Liver (tissue), 9 donors: Measurements from ENCODE around the gene CSTPP1. TPM values are rescaled to one million over a fixed set of nuclear protein-coding genes. Genes with fewer than 3 reads are reported as not detected.

Experiments
- DNase-seq: peaks from one replicate; pipeline ENCODE4 v3.0.0-alpha.2; 2017; ENCODE audit warnings: low spot score
- H3K27ac ChIP-seq, 2 donors: one replicate each; pipeline ENCODE4 v1.7.0; 2013; ENCODE audit warnings: inconsistent platforms in 2 of 2, low read length in 2 of 2, control low read depth in 1 of 2, low read depth in 1 of 2, mild to moderate bottlenecking in 1 of 2
- H3K27me3 ChIP-seq, 4 donors: one replicate each; pipeline versions ENCODE4 v1.6.1 to v1.7.0; 2013; ENCODE audit warnings: low read length in 3 of 4, inconsistent platforms in 1 of 4, mild to moderate bottlenecking in 1 of 4, moderate library complexity in 1 of 4; ENCODE audit not compliant: control insufficient read depth in 4 of 4, insufficient read depth in 4 of 4
- H3K36me3 ChIP-seq, 4 donors: one replicate each; pipeline versions ENCODE4 v1.6.1 to v1.7.0; 2013; ENCODE audit warnings: low read length in 3 of 4, mild to moderate bottlenecking in 3 of 4, low read depth in 1 of 4, moderate library complexity in 1 of 4; ENCODE audit not compliant: control insufficient read depth in 4 of 4, insufficient read depth in 3 of 4
- H3K4me1 ChIP-seq, 4 donors: one replicate each; pipeline versions ENCODE4 v1.6.1 to v1.7.0; 2013; ENCODE audit warnings: low read length in 3 of 4, mild to moderate bottlenecking in 3 of 4, moderate library complexity in 1 of 4; ENCODE audit not compliant: control insufficient read depth in 4 of 4, insufficient read depth in 4 of 4
- H3K4me3 ChIP-seq, 3 donors: one replicate each; pipeline versions ENCODE4 v1.6.1 to v1.7.0; 2013; ENCODE audit warnings: low read length in 3 of 3, control low read depth in 1 of 3, low read depth in 1 of 3, mild to moderate bottlenecking in 1 of 3
- H3K9ac ChIP-seq, 2 donors: one replicate each; pipeline ENCODE4 v1.7.0; 2013; ENCODE audit warnings: low read length in 2 of 2, mild to moderate bottlenecking in 2 of 2, moderate library complexity in 2 of 2, control low read depth in 1 of 2, low read depth in 1 of 2
- H3K9me3 ChIP-seq, 4 donors: one replicate each; pipeline versions ENCODE4 v1.6.1 to v1.7.0; 2013; ENCODE audit warnings: low read length in 3 of 4; ENCODE audit not compliant: control insufficient read depth in 4 of 4
- EGR1 ChIP-seq, 2 donors: IDR thresholded peaks; 2 replicates each; pipeline ENCODE4 v1.6.1; 2016 to 2018; ENCODE audit warnings: antibody characterized with exemption in 2 of 2, low read depth in 2 of 2
- FOXA2 ChIP-seq: IDR thresholded peaks from 2 replicates; pipeline ENCODE4 v1.6.1; 2016; ENCODE audit warnings: antibody characterized with exemption
- GABPA ChIP-seq, 2 donors: IDR thresholded peaks in 1 of 2; conservative IDR thresholded peaks in 1 of 2; 2 replicates each; pipeline ENCODE4 v1.6.1; 2016; ENCODE audit warnings: antibody characterized with exemption in 2 of 2, mild to moderate bottlenecking in 1 of 2, moderate library complexity in 1 of 2
- HNF4G ChIP-seq: IDR thresholded peaks from 2 replicates; pipeline ENCODE4 v1.6.1; 2016; ENCODE audit warnings: antibody characterized with exemption
- JUND ChIP-seq, 2 donors: IDR thresholded peaks; 2 replicates each; pipeline ENCODE4 v1.6.1; 2016; ENCODE audit warnings: antibody characterized with exemption in 2 of 2
- NR2F2 ChIP-seq: IDR thresholded peaks from 2 replicates; pipeline ENCODE4 v1.6.1; 2016; ENCODE audit warnings: antibody characterized with exemption
- RXRA ChIP-seq, 2 donors: IDR thresholded peaks; 2 replicates each; pipeline ENCODE4 v1.6.1; 2017 to 2018; ENCODE audit warnings: antibody characterized with exemption in 2 of 2, mild to moderate bottlenecking in 1 of 2
- SP1 ChIP-seq: IDR thresholded peaks from 2 replicates; pipeline ENCODE4 v1.6.1; 2018; ENCODE audit warnings: antibody characterized with exemption, mild to moderate bottlenecking
- TAF1 ChIP-seq: conservative IDR thresholded peaks from 2 replicates; pipeline ENCODE4 v1.6.1; 2016; ENCODE audit warnings: antibody characterized with exemption, mild to moderate bottlenecking
- YY1 ChIP-seq: IDR thresholded peaks from 2 replicates; pipeline ENCODE4 v1.6.1; 2016; ENCODE audit warnings: antibody characterized with exemption, mild to moderate bottlenecking
- WGBS: extraction: QIAGEN DNeasy Blood & Tissue Kit; methylation state at CpG from one replicate; pipeline ENCODE4 v1.1.7; 2013; 5-methylcytosine and 5-hydroxymethylcytosine counted together
- polyA plus RNA-seq, 2 donors: library from polyadenylated mRNA; stranded (reverse) in 1 of 2; unstranded in 1 of 2; fragments of 200-250 nt in 1 of 2; fragments of >200 nt in 1 of 2; fragmentation: Nextera tagmentation in 1 of 2; extraction: Ambion mirVana in 1 of 2; gene quantifications; one replicate each; pipeline versions ENCODE4 v1.2.1 to v1.2.3, GENCODE V29; 2013 to 2015
- total RNA-seq, 2 donors: library from RNA; depleted of rRNA; stranded (reverse); fragments of >200 nt; gene quantifications; one replicate each; pipeline ENCODE4 v1.2.3, GENCODE V29; 2014
- TF ChIP-seq, protein P1 (sequence below): fragments of 150-350 bp; IDR thresholded peaks from 2 replicates; pipeline ENCODE4 v1.5.1; 2017; ENCODE audit warnings: improper control_type of control experiment, low read depth, low read length; ENCODE audit not compliant: missing input control
- TF ChIP-seq, protein P2 (sequence below): IDR thresholded peaks from 2 replicates; pipeline ENCODE4 v1.6.1; 2016; ENCODE audit warnings: antibody characterized with exemption
- TF ChIP-seq, protein P3 (sequence below): IDR thresholded peaks from 2 replicates; pipeline ENCODE4 v1.6.1; 2016; ENCODE audit warnings: antibody characterized with exemption
- TF ChIP-seq, protein P4 (sequence below): IDR thresholded peaks from 2 replicates; pipeline ENCODE4 v1.6.1; 2016; ENCODE audit warnings: antibody characterized with exemption
- TF ChIP-seq, protein P5 (sequence below): IDR thresholded peaks from 2 replicates; pipeline ENCODE4 v1.6.1; 2016; ENCODE audit warnings: antibody characterized with exemption, mild to moderate bottlenecking
- donor health status: healthy.
- donor health status: healthy.
- donor health status: healthy.
- donor health status: healthy.
- donor health status: healthy.

Gene CSTPP1
- total and polyA plus RNA-seq, 4 donors, result 5.4 to 6.6 (median 5.7) TPM

DNA sequence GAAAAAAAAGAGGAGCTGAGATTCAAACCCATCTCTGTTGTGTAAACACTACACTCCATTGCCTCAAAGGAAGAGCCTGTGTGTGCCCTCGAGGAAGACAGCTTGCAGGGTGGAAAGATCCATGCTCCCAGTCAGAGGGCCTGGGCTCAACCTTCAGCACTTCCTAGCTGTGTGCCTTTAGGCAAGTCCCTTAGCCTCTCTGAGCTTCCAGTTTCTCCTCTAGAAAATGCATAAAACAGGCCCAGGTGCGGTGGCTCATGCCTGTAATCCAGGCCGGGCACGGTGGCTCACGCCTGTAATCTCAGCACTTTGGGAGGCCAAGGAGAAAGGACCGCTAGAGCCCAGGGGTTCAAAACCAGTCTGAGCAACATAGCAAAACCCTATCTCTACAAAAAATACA is 244.7 kb downstream of the CSTPP1 start (continued):
- TF ChIP-seq, protein P1, sequence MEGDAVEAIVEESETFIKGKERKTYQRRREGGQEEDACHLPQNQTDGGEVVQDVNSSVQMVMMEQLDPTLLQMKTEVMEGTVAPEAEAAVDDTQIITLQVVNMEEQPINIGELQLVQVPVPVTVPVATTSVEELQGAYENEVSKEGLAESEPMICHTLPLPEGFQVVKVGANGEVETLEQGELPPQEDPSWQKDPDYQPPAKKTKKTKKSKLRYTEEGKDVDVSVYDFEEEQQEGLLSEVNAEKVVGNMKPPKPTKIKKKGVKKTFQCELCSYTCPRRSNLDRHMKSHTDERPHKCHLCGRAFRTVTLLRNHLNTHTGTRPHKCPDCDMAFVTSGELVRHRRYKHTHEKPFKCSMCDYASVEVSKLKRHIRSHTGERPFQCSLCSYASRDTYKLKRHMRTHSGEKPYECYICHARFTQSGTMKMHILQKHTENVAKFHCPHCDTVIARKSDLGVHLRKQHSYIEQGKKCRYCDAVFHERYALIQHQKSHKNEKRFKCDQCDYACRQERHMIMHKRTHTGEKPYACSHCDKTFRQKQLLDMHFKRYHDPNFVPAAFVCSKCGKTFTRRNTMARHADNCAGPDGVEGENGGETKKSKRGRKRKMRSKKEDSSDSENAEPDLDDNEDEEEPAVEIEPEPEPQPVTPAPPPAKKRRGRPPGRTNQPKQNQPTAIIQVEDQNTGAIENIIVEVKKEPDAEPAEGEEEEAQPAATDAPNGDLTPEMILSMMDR, result no peak
- TF ChIP-seq, protein P2, sequence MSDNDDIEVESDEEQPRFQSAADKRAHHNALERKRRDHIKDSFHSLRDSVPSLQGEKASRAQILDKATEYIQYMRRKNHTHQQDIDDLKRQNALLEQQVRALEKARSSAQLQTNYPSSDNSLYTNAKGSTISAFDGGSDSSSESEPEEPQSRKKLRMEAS, result no peak

DNA sequence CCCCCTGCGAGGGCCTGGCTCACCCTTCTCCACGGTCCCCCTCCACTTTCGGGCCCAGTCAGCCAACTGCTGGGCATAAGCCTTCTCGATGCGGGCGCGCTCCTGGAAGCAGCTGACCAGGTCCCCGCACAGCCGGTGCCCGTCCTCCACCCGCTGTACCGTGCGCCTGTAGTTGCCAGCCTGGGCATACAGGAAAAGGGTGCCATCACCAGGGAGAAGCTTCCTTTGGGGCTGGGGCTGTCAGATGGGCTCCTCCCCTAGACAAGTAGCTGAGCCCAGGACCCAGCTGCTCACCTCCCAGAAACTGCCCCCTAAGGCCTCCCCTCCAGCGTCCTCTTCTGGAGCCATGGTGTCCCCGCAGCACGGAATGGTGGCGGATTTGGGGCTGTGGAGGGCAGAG is 245.8 kb downstream of the CSTPP1 start:
- Histone ChIP-seq H3K27ac (no peak overlapping the region), H3K9ac (no peak overlapping the region), H3K27me3 (no peaks in the 10 kb centered on the region), H3K9me3 (no peaks in the 10 kb centered on the region), H3K4me1 (peaks cover 14 to 79% (median 56%) of the 10 kb centered on the region in 4 donors), H3K36me3 (peaks cover 0 to 7% (median 5%) of the 10 kb centered on the region in 4 donors), H3K4me3 (no peak overlapping the region)
- TF ChIP-seq FOXA2 (no peak), TAF1 (no peak)
- TF ChIP-seq, protein P3, sequence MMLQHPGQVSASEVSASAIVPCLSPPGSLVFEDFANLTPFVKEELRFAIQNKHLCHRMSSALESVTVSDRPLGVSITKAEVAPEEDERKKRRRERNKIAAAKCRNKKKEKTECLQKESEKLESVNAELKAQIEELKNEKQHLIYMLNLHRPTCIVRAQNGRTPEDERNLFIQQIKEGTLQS, result no peak
- peak; percentile 31 for DNase-seq
- WGBS, result 96% methylated on average over 17 of the region's 17 CpGs

DNA sequence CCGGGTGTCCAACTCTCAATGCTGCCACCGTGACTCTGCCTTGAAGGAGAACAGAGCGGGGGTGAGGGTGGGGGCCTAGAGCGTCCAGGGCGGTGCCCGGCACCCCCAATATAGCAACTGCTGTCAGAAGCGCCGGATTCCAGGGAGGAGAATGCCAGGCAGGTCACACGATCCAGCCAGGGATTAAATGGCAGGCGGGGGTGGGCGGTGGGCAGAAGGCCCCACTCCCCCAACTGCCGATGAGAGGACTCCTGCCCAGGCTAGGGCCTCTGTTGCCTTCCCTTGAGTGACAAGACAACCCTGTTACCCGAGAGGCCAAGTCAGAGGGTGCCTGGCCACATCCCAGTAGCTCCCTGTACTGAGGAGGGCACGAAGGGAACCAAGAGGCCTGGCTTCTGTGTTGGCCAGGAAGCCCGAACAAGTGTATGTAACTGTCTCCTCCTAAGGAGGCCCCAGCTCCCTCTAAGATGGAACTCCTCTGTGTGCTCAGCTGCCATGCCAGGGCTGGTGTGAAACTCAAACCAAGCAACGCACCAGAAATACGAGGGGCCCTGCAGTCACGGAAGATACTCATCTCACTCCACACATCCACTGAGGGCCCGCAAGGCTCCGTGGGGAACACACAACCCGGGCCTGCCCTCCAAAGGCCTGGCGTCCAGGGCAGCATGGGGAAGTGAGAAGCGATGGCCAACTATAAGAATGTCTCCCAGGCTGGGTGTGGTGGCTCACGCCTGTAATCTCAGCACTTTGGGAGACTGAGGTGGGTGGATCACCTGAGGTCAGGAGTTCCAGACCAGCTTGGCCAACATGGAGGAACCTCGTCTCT is 246.7 kb downstream of the CSTPP1 start:
- no peak overlapping the region for H3K9ac ChIP-seq
- DNase-seq, result peak; percentile 32
- TF ChIP-seq NR2F2, result no peak
- no peak for TF ChIP-seq YY1
- no peak for TF ChIP-seq FOXA2
- TF ChIP-seq RXRA (IDR thresholded peaks at IDR 0.05), result no peak
- TF ChIP-seq, protein P4, sequence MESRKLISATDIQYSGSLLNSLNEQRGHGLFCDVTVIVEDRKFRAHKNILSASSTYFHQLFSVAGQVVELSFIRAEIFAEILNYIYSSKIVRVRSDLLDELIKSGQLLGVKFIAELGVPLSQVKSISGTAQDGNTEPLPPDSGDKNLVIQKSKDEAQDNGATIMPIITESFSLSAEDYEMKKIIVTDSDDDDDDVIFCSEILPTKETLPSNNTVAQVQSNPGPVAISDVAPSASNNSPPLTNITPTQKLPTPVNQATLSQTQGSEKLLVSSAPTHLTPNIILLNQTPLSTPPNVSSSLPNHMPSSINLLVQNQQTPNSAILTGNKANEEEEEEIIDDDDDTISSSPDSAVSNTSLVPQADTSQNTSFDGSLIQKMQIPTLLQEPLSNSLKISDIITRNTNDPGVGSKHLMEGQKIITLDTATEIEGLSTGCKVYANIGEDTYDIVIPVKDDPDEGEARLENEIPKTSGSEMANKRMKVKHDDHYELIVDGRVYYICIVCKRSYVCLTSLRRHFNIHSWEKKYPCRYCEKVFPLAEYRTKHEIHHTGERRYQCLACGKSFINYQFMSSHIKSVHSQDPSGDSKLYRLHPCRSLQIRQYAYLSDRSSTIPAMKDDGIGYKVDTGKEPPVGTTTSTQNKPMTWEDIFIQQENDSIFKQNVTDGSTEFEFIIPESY, result no peak
- TF ChIP-seq, protein P1, result no peak
- TF ChIP-seq HNF4G, result no peak
- no peak for TF ChIP-seq GABPA (IDR thresholded peaks at IDR 0.05 in 1 of 2, conservative IDR thresholded peaks at IDR 0.05 in 1 of 2)
- TF ChIP-seq, protein P5, sequence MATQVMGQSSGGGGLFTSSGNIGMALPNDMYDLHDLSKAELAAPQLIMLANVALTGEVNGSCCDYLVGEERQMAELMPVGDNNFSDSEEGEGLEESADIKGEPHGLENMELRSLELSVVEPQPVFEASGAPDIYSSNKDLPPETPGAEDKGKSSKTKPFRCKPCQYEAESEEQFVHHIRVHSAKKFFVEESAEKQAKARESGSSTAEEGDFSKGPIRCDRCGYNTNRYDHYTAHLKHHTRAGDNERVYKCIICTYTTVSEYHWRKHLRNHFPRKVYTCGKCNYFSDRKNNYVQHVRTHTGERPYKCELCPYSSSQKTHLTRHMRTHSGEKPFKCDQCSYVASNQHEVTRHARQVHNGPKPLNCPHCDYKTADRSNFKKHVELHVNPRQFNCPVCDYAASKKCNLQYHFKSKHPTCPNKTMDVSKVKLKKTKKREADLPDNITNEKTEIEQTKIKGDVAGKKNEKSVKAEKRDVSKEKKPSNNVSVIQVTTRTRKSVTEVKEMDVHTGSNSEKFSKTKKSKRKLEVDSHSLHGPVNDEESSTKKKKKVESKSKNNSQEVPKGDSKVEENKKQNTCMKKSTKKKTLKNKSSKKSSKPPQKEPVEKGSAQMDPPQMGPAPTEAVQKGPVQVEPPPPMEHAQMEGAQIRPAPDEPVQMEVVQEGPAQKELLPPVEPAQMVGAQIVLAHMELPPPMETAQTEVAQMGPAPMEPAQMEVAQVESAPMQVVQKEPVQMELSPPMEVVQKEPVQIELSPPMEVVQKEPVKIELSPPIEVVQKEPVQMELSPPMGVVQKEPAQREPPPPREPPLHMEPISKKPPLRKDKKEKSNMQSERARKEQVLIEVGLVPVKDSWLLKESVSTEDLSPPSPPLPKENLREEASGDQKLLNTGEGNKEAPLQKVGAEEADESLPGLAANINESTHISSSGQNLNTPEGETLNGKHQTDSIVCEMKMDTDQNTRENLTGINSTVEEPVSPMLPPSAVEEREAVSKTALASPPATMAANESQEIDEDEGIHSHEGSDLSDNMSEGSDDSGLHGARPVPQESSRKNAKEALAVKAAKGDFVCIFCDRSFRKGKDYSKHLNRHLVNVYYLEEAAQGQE, result no peak
- TF ChIP-seq, protein P3, result no peak
- no peak for TF ChIP-seq EGR1 (IDR thresholded peaks at IDR 0.05; ENCODE audit: low read depth in 2 of 2)
- no peak for TF ChIP-seq TAF1
- TF ChIP-seq SP1, result no peak
- TF ChIP-seq JUND (IDR thresholded peaks at IDR 0.05), result no peak
- H3K4me1 ChIP-seq, result peaks cover 11 to 79% (median 56%) of the 10 kb centered on the region in 4 donors
- no peaks in the 10 kb centered on the region for H3K27me3 ChIP-seq
- no peaks in the 10 kb centered on the region for H3K9me3 ChIP-seq
- WGBS, result 95% methylated on average over 25 of the region's 25 CpGs
- no peak overlapping the region for H3K27ac ChIP-seq
- H3K36me3 ChIP-seq, result peaks cover 0 to 7% (median 5%) of the 10 kb centered on the region in 4 donors
- no peak overlapping the region for H3K4me3 ChIP-seq
